ENCODE measurements around the gene CECR2.

CECR2 gene

GRCh38 chr22:17443405-17444203, 74.3 kb downstream of the CECR2 start:
- 0 out of 2 replicates have a peak overlapping the region, but pooled peaks have one; percentile 49 for H2AFZ ChIP-seq (ENCODE audit: low read length)
- H3K9ac ChIP-seq (ENCODE audit: low read length) = no peak overlapping the region
- H3K4me1 ChIP-seq (ENCODE audit: insufficient read depth, low read length, severe bottlenecking) = no peaks in the 10 kb centered on the region
- H3K27me3 ChIP-seq (ENCODE audit: insufficient read depth, low read length) = no peaks in the 10 kb centered on the region; the same call in 1 of the 2 replicates
- H3K4me2 ChIP-seq (ENCODE audit: low read length) = no peak overlapping the region
- H3K27ac ChIP-seq (ENCODE audit: low read depth, low read length, poor library complexity, severe bottlenecking) = no peak overlapping the region
- H3K4me3 ChIP-seq (ENCODE audit: low read depth, low read length, poor library complexity, severe bottlenecking) = no peak overlapping the region
- no peaks in the 10 kb centered on the region for H3K79me2 ChIP-seq (ENCODE audit: insufficient read depth, low read length)
- no peaks in the 10 kb centered on the region for H3F3A ChIP-seq (ENCODE audit: insufficient read depth, low read length)
- TF ChIP-seq CTCF (IDR thresholded peaks at IDR 0.05; ENCODE audit: low read length) = no peak
- no peak for TF ChIP-seq EZH2 (IDR thresholded peaks at IDR 0.05; ENCODE audit: borderline replicate concordance, low read length)
- no peaks in the 10 kb centered on the region for H3K9me3 ChIP-seq (ENCODE audit: low read length)
- no peaks in the 10 kb centered on the region for H4K20me1 ChIP-seq (ENCODE audit: insufficient read depth, low read length)
- H3K9me2 ChIP-seq (ENCODE audit: low read depth, low read length) = no peaks in the 10 kb centered on the region
- no peaks in the 10 kb centered on the region for H3K36me3 ChIP-seq (ENCODE audit: insufficient read depth, low read length)

GRCh38 chr22:17444204-17444504, 74.9 kb downstream of the CECR2 start:
- Histone ChIP-seq H3K9ac (ENCODE audit: low read length) (no peak overlapping the region), H3K9me2 (ENCODE audit: low read depth, low read length) (no peaks in the 10 kb centered on the region), H3F3A (ENCODE audit: insufficient read depth, low read length) (no peaks in the 10 kb centered on the region), H3K79me2 (ENCODE audit: insufficient read depth, low read length) (no peaks in the 10 kb centered on the region), H3K4me3 (ENCODE audit: low read depth, low read length, poor library complexity, severe bottlenecking) (no peak overlapping the region), H3K27me3 (ENCODE audit: insufficient read depth, low read length) (no peaks in the 10 kb centered on the region; the same call in 1 of the 2 replicates), H3K36me3 (ENCODE audit: insufficient read depth, low read length) (no peaks in the 10 kb centered on the region), H3K4me2 (ENCODE audit: low read length) (no peak overlapping the region), H3K9me3 (ENCODE audit: low read length) (no peaks in the 10 kb centered on the region), H3K4me1 (ENCODE audit: insufficient read depth, low read length, severe bottlenecking) (no peaks in the 10 kb centered on the region), H4K20me1 (ENCODE audit: insufficient read depth, low read length) (no peaks in the 10 kb centered on the region), H2AFZ (ENCODE audit: low read length) (no peak overlapping the region), H3K27ac (ENCODE audit: low read depth, low read length, poor library complexity, severe bottlenecking) (no peak overlapping the region)
- TF ChIP-seq EZH2 (IDR thresholded peaks at IDR 0.05; ENCODE audit: borderline replicate concordance, low read length) = no peak
- TF ChIP-seq CTCF (IDR thresholded peaks at IDR 0.05; ENCODE audit: low read length) = no peak

- H3K79me2 ChIP-seq (ENCODE audit: insufficient read depth, low read length) = no peaks in the 10 kb centered on the region
- TF ChIP-seq EZH2 (IDR thresholded peaks at IDR 0.05; ENCODE audit: borderline replicate concordance, low read length) (no peak), CTCF (IDR thresholded peaks at IDR 0.05; ENCODE audit: low read length) (no peak)
- H3K36me3 ChIP-seq (ENCODE audit: insufficient read depth, low read length) = no peaks in the 10 kb centered on the region
- H3K4me2 ChIP-seq (ENCODE audit: low read length) = no peak overlapping the region
- peaks cover 4% of the 10 kb centered on the region; the same call in 1 of the 2 replicates for H3K27me3 ChIP-seq (ENCODE audit: insufficient read depth, low read length)
- no peaks in the 10 kb centered on the region for H3F3A ChIP-seq (ENCODE audit: insufficient read depth, low read length)
- no peak overlapping the region for H3K4me3 ChIP-seq (ENCODE audit: low read depth, low read length, poor library complexity, severe bottlenecking)
- no peak overlapping the region for H3K27ac ChIP-seq (ENCODE audit: low read depth, low read length, poor library complexity, severe bottlenecking)
- no peaks in the 10 kb centered on the region for H3K9me2 ChIP-seq (ENCODE audit: low read depth, low read length)
- no peaks in the 10 kb centered on the region for H3K4me1 ChIP-seq (ENCODE audit: insufficient read depth, low read length, severe bottlenecking)
- no peaks in the 10 kb centered on the region for H4K20me1 ChIP-seq (ENCODE audit: insufficient read depth, low read length)
- no peak overlapping the region for H2AFZ ChIP-seq (ENCODE audit: low read length)
- H3K9me3 ChIP-seq (ENCODE audit: low read length) = no peaks in the 10 kb centered on the region
- no peak overlapping the region for H3K9ac ChIP-seq (ENCODE audit: low read length)
Observed at GRCh38 chr22:17446698-17447097, 77.4 kb downstream of the CECR2 start.
